GM19025 (cell line): ENCODE measurements around the gene PAPPA2.

Experiments
- ATAC-seq: cut with Tn5 transposase; IDR thresholded peaks from one replicate; pipeline ENCODE4 v1.9.1; 2021; ENCODE audit warnings: mild to moderate bottlenecking, low read depth, moderate library complexity; ENCODE audit not compliant: unreplicated experiment

PAPPA2 gene

GRCh38 chr1:176682830-176683535, 220.0 kb downstream of the PAPPA2 start:
- no peak for ATAC-seq

GRCh38 chr1:176691251-176692228, 228.6 kb downstream of the PAPPA2 start:
- peak; percentile 92 for ATAC-seq

DNA sequence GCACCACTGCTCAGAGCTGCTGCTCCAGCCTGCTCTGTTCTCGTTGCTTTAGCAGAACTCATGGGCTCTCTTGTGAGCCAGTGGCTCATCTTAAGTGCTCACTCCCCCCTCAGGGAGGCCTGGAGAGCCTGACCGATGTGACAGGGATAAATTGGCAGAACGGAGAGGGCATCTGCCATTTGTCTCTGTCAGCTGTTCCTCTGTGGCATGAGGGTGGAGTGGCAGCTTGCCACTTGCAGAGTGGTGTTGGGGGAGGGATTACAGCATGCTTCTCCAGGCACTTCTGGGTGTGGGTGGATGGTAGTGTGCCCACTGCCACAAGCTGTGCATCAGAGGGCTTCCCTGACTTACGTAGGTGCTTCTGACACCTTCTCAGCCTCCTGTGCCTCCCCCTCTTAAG, 229.5 kb downstream of the PAPPA2 start:
- ATAC-seq = no peak

- ATAC-seq = no peak
Measured at GRCh38 chr1:176692988-176693696, 230.2 kb downstream of the PAPPA2 start.

- no peak for ATAC-seq
Measured at GRCh38 chr1:176693697-176694329, 230.8 kb downstream of the PAPPA2 start.

- ATAC-seq = no peak
Measured at GRCh38 chr1:176694713-176695112, 231.7 kb downstream of the PAPPA2 start.

DNA sequence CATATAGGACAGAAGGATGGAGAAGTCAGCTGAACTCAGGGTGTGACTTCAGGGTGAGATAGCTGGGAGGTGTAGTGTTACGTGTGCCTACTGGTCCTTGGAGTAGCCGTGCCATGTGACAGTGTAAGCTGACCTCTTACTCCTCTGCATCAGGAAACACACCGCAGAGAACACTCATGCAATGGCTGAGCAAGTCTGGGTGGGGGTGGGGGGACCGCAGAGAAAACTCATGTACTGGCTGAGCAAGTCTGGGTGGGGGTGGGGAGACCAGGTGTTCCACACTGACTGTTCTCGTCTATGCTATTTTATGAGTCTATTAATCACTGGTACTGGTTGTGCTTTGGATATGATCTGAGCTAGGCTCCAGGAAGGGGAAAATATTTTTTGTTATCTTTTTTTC, 233.1 kb downstream of the PAPPA2 start:
- no peak for ATAC-seq

GRCh38 chr1:176696689-176697088, 233.7 kb downstream of the PAPPA2 start:
- ATAC-seq = no peak

DNA sequence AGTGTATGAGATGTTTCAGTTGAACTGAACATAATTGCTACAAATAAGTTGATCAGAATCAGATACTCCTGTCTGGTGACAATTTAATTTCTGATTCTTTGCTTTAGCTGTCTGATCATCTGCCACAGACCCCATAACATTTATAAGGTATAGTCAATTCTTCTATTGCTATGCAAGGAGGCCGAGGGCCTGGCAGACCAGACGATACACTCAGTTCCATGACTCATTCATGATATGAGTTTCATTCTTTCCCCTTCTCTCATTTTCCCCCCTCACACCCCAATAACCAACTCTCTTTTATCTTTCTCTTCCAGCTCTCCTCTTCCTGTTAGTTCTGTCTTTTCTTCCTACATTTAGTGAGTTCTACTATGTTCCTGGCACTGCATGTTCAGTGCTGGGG, 236.8 kb downstream of the PAPPA2 start:
- ATAC-seq = no peak

- no peak for ATAC-seq
Measured at GRCh38 chr1:176701151-176701866, 238.3 kb downstream of the PAPPA2 start.

DNA sequence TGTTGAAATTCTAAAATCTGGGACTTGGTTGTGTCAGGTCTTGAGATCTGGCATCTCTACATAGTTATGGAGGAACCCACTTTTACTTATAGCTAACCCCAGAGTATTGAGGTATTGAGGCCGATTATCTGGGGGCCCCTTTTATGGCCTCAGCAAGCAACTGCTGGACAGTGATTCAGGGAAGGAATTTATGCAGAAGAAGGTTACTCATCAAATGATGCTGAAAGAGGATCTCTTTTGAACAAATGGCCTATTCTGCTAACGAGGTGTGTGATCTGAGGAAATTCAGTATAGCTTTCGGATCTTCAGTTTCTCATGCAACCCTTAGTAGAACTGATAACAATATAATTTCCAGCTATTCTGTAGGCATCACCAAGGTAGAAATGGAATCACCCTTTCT, 239.9 kb downstream of the PAPPA2 start:
- ATAC-seq = no peak

DNA sequence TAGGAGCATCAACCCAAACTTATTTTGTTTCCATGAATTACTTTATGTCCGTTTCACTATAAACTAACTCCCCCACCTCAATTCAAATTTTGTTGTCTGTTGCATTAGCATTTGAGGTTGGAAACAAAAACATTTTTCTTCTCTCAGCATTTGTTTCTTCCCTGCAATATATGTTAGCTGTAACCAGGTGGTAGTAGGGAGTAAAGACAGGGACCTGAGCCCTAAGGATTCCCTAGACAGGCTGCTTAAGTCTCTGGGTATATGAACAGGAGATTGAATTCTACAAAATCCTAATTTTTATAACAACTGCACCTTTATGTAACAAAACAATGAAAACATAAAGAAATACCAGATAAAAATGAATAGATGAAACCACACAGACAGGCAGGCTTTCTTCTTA, 242.6 kb downstream of the PAPPA2 start:
- ATAC-seq = no peak

- no peak for ATAC-seq
Measured at GRCh38 chr1:176717066-176717750, 254.2 kb downstream of the PAPPA2 start.

- ATAC-seq = no peak
Measured at GRCh38 chr1:176719447-176719846, 256.5 kb downstream of the PAPPA2 start.

DNA sequence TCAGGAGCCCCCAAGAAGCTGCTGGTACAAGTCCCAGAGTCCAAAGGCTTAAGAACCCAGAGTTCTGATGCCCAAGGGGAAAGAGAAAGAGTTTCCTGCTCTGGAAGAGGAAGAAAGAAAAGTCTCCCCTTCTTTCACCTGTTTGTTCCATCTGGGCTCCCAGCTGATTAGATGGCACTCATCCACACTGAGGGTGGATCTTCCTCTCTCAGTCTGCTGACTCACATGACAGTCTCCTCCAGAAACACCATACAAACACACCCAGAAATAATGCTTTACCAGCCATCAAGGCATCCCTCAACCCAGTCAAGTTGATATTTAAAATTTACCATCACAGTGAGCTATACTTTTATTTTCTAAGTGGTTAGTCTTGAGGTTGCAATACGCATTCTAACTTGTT, 257.9 kb downstream of the PAPPA2 start:
- ATAC-seq = no peak

- ATAC-seq = no peak
Measured at GRCh38 chr1:176733661-176734060, 270.7 kb downstream of the PAPPA2 start.

- ATAC-seq = no peak
Measured at GRCh38 chr1:176735201-176735600, 272.2 kb downstream of the PAPPA2 start.

DNA sequence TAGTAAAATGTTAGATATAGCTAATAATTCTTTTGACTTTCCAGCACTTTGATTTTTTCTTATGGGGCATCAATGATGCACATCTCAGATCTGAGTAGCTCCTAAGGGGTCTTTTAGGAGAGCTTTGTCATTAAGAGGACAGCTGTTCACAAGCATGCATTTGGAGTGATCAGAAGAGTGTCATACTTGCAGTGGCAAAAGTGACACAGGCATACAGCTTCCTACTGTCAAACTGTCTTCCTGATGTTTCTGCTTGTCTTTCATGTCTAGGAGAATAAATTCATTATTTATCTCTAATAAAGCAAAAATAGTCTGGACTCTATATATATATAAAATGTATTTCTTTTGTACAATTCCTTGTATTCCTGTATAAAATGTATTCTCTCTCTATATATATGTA, 273.0 kb downstream of the PAPPA2 start:
- no peak for ATAC-seq

GRCh38 chr1:176741181-176741580, 278.2 kb downstream of the PAPPA2 start:
- ATAC-seq = no peak
